HepG2 (cell line): Measurements from ENCODE around the gene MAB21L4. TPM values are rescaled to one million over a fixed set of nuclear protein-coding genes. Genes with fewer than 3 reads are reported as not detected.

Experiments used
- HMG20B ChIP-seq: conservative IDR thresholded peaks from 2 replicates; pipeline ENCODE4 v1.6.1; 2016; ENCODE audit warnings: missing genetic modification reagents, missing compliant biosample characterization
- HNF1A ChIP-seq, 2 experiments: sonication (generic) in 1 of 2; formaldehyde crosslinking in 1 of 2; IDR thresholded peaks; 2 replicates each; pipeline versions ENCODE4 v1.4.0 to v1.6.1; 2016 to 2020; ENCODE audit warnings: borderline replicate concordance in 1 of 2, low read depth in 1 of 2, mild to moderate bottlenecking in 1 of 2, missing genetic modification reagents in 1 of 2
- HNRNPH1 ChIP-seq: fragments of 200-400 bp; formaldehyde crosslinking; optimal IDR thresholded peaks from 2 replicates; pipeline ENCODE3; 2017; ENCODE audit warnings: mild to moderate bottlenecking, low read depth, low read length
- HOMEZ ChIP-seq: IDR thresholded peaks from 2 replicates; pipeline ENCODE4 v1.6.1; 2016; ENCODE audit warnings: low read depth
- IRF9 ChIP-seq: sonication (generic); formaldehyde crosslinking; IDR thresholded peaks from 2 replicates; pipeline ENCODE4 v1.8.0; 2022; ENCODE audit warnings: missing genetic modification reagents, mild to moderate bottlenecking, borderline replicate concordance
- IRX3 ChIP-seq: sonication (generic); formaldehyde crosslinking; IDR thresholded peaks from 2 replicates; pipeline ENCODE4 v1.8.1; 2023; ENCODE audit warnings: mild to moderate bottlenecking, low read depth, missing genetic modification reagents, borderline replicate concordance
- MTA1 ChIP-seq: sonication (generic); formaldehyde crosslinking; IDR thresholded peaks from 2 replicates; pipeline ENCODE4 v1.4.0; 2020; ENCODE audit warnings: missing genetic modification reagents, mild to moderate bottlenecking, borderline replicate concordance
- NCOA2 ChIP-seq: sonication (generic); formaldehyde crosslinking; IDR thresholded peaks from 2 replicates; pipeline ENCODE4 v1.8.0; 2022; ENCODE audit warnings: inconsistent platforms
- RBAK ChIP-seq: sonication (generic); formaldehyde crosslinking; IDR thresholded peaks from 2 replicates; pipeline ENCODE4 v1.5.1; 2020; ENCODE audit warnings: mild to moderate bottlenecking, missing genetic modification reagents
- REL ChIP-seq: sonication (generic); formaldehyde crosslinking; conservative IDR thresholded peaks from 2 replicates; pipeline ENCODE4 v1.8.0; 2022; ENCODE audit warnings: mild to moderate bottlenecking, missing genetic modification reagents, moderate library complexity
- SNAPC5 ChIP-seq: sonication (generic); formaldehyde crosslinking; IDR thresholded peaks from 2 replicates; pipeline ENCODE4 v1.8.1; 2023; ENCODE audit warnings: mild to moderate bottlenecking, missing genetic modification reagents, borderline replicate concordance
- SP2 ChIP-seq: sonication (generic); formaldehyde crosslinking; IDR thresholded peaks from 2 replicates; pipeline ENCODE4 v1.5.1; 2020; ENCODE audit warnings: mild to moderate bottlenecking, missing genetic modification reagents
- SP5 ChIP-seq: IDR thresholded peaks from 2 replicates; pipeline ENCODE4 v1.6.1; 2016; ENCODE audit warnings: low read depth, borderline replicate concordance
- TEAD2 ChIP-seq: sonication (generic); formaldehyde crosslinking; IDR thresholded peaks from 2 replicates; pipeline ENCODE4 v1.9.0; 2021; ENCODE audit warnings: missing genetic modification reagents
- THAP7 ChIP-seq: sonication (generic); formaldehyde crosslinking; IDR thresholded peaks from 2 replicates; pipeline ENCODE4 v1.8.1; 2023; ENCODE audit warnings: mild to moderate bottlenecking, missing genetic modification reagents
- YEATS4 ChIP-seq: sonication (generic); formaldehyde crosslinking; IDR thresholded peaks from 2 replicates; pipeline ENCODE4 v1.4.0; 2020; ENCODE audit warnings: missing genetic modification reagents, borderline replicate concordance
- ZFP37 ChIP-seq: sonication (generic); formaldehyde crosslinking; IDR thresholded peaks from 2 replicates; pipeline ENCODE4 v1.4.0; 2020; ENCODE audit warnings: missing genetic modification reagents, borderline replicate concordance
- ZNF274 ChIP-seq: sonication (generic); formaldehyde crosslinking; IDR thresholded peaks from 2 replicates; pipeline ENCODE4 v1.5.1; 2020; ENCODE audit warnings: mild to moderate bottlenecking, missing genetic modification reagents
- ZNF329 ChIP-seq: sonication (generic); formaldehyde crosslinking; IDR thresholded peaks from 2 replicates; pipeline ENCODE4 v1.9.0; 2021; ENCODE audit warnings: low read depth, mild to moderate bottlenecking, missing genetic modification reagents
- ZNF644 ChIP-seq: IDR thresholded peaks from 2 replicates; pipeline ENCODE4 v1.6.1; 2016; ENCODE audit warnings: low read depth
- polyA plus RNA-seq, 8 experiments: library from polyadenylated mRNA; depleted of rRNA in 3 of 8; stranded (reverse) in 7 of 8; unstranded in 1 of 8; fragments of >200 nt; fragmentation: Illumina TruSeq in 4 of 8; extraction: Trizol in 4 of 8; gene quantifications; 2 replicates each; pipeline versions ENCODE4 v1.2.1 to v1.2.3, GENCODE V29; 2011 to 2016; ENCODE audit warnings: low read depth in 4 of 8, missing spikeins in 1 of 8, mixed read lengths in 1 of 8; ENCODE audit not compliant: insufficient read depth in 1 of 8
- total RNA-seq, 5 experiments: library from RNA; depleted of rRNA; stranded (reverse); fragments of >200 nt; fragmentation: Illumina TruSeq; extraction: Trizol; gene quantifications; 2 replicates each; pipeline ENCODE4 v1.2.3, GENCODE V29; 2016; ENCODE audit warnings: low read depth in 1 of 5

Gene MAB21L4
- total and polyA plus RNA-seq, 2 of the 13 experiments (the other 11 are each of a cell fraction or from before 2014, with no cell fraction given): 3.0 to 14.0 TPM

GRCh38 chr2:240876475-240877251 lies 19.3 kb downstream of the MAB21L4 start (continued):
- TF ChIP-seq IRX3 (CRISPR knock-in tag): 0 out of 2 replicates have a peak, but pooled peaks have one; percentile 77
- TF ChIP-seq REL (CRISPR knock-in tag): no peak
- no peak for TF ChIP-seq TEAD2 (CRISPR knock-in tag)
- TF ChIP-seq NCOA2 (CRISPR knock-in tag): peak; percentile 74
- TF ChIP-seq YEATS4 (CRISPR knock-in tag): peak; percentile 91
- TF ChIP-seq IRF9 (CRISPR knock-in tag): no peak
- TF ChIP-seq SP2 (CRISPR knock-in tag): peak; percentile 86
- TF ChIP-seq ZFP37: peak; percentile 97
- no peak for TF ChIP-seq HNRNPH1
- no peak for TF ChIP-seq HNF1A (IDR thresholded peaks at IDR 0.05; ENCODE audit: low read depth)
- TF ChIP-seq HNF1A (CRISPR knock-in tag; IDR thresholded peaks at IDR 0.05; ENCODE audit: borderline replicate concordance): peak; percentile 69; the same call in 1 of the 2 replicates
- 0 out of 2 replicates have a peak, but pooled peaks have one; percentile 73 for TF ChIP-seq RBAK (CRISPR knock-in tag)
- TF ChIP-seq SNAPC5: 0 out of 2 replicates have a peak, but pooled peaks have one; percentile 40
- TF ChIP-seq HOMEZ: peak; percentile 58
- TF ChIP-seq MTA1 (CRISPR knock-in tag): peak; percentile 90
- peak; percentile 96 for TF ChIP-seq ZNF274 (CRISPR knock-in tag)
- TF ChIP-seq HMG20B (CRISPR knock-in tag): 0 out of 2 replicates have a peak, but pooled peaks have one; percentile 66
- no peak for TF ChIP-seq ZNF329 (CRISPR knock-in tag)
- peak; percentile 89 for TF ChIP-seq SP5 (CRISPR knock-in tag)
- peak; percentile 92; the same call in 1 of the 2 replicates for TF ChIP-seq THAP7
- peak; percentile 71 for TF ChIP-seq ZNF644 (CRISPR knock-in tag)
